ENCODE results near the gene KCNJ12.

- TF ChIP-seq CTCF (IDR thresholded peaks at IDR 0.05 in 4 of 5, conservative IDR thresholded peaks at IDR 0.05 in 1 of 5): peak; percentile 41 to 72 (median 59)
- TF ChIP-seq POLR2A (IDR thresholded peaks at IDR 0.05): peak in 1 of 2 donors; percentile 23
Observed at GRCh38 chr17:21452377-21453143, 76.4 kb downstream of the KCNJ12 start.

All from gastrocnemius medialis (tissue), 4 donors.